Fibroblast of lung (primary cell): ENCODE results near the gene ARMC9.

Experiments
- EZH2 ChIP-seq: IDR thresholded peaks from 2 replicates; pipeline ENCODE4 v1.5.1; 2012; ENCODE audit warnings: low read length, control low read depth, mild to moderate bottlenecking; ENCODE audit errors: missing control alignments
- TF ChIP-seq, protein P1 (sequence below), 2 donors: IDR thresholded peaks in 1 of 2; conservative IDR thresholded peaks in 1 of 2; 1 replicate in 1 of 2; 2 replicates in 1 of 2; pipeline ENCODE4 v1.5.1; 2011 to 2012; ENCODE audit warnings: low read length in 2 of 2, control low read depth in 1 of 2, inconsistent platforms in 1 of 2, low read depth in 1 of 2, mild to moderate bottlenecking in 1 of 2

DNA sequence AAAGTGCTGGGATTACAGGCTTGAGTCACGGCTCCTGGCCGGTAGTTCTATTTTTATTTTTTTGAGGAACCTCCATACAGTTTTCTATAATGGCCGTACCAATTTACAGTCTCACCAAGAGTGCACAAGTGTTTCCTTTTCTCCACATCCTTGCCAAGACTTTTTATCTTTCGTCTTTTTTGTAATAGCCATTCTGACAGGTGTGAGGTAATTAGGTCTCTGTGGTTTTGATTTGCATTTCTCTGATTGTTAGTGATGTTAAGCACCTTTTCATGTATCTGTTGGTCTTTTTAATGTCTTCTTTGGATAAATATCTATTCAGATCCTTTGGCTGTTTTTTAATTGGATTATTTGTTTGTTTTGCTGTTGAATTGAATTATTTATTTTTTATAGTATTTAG lies 9.3 kb downstream of the ARMC9 start:
- TF ChIP-seq, protein P1, sequence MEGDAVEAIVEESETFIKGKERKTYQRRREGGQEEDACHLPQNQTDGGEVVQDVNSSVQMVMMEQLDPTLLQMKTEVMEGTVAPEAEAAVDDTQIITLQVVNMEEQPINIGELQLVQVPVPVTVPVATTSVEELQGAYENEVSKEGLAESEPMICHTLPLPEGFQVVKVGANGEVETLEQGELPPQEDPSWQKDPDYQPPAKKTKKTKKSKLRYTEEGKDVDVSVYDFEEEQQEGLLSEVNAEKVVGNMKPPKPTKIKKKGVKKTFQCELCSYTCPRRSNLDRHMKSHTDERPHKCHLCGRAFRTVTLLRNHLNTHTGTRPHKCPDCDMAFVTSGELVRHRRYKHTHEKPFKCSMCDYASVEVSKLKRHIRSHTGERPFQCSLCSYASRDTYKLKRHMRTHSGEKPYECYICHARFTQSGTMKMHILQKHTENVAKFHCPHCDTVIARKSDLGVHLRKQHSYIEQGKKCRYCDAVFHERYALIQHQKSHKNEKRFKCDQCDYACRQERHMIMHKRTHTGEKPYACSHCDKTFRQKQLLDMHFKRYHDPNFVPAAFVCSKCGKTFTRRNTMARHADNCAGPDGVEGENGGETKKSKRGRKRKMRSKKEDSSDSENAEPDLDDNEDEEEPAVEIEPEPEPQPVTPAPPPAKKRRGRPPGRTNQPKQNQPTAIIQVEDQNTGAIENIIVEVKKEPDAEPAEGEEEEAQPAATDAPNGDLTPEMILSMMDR (conservative IDR thresholded peaks at IDR 0.05 in 1 of 2, IDR thresholded peaks at IDR 0.05 in 1 of 2; ENCODE audit: low read depth in 1 of 2, low read length in 2 of 2) = no peak
- TF ChIP-seq EZH2 = no peak
